NCI-H345 (cell line): ENCODE measurements around the gene IGFL2.

Experiments used
- DNase-seq: peaks from one replicate; lab custom pipeline; 2025; lab: John Stamatoyannopoulos, UW

The IGFL2 gene

DNA sequence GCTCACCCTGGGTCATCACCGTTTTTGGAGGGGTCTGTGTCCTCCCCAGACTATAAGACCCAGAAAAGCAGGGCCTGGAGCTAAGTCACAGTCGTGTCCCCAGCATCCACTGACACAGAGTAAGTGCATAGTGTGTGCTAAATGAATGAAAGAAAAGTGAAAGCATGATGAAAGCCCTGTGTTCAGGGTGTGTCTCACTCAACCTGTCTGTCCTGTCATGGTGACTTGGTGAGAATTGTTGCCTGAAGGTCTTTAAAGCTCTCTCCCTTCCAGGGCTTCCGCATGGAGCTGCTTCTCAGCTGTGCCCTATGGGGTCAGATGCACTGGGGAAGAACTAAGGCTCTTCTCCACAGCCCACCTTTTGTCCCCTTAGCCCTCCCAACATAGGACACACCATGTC, 61.0 kb downstream of the IGFL2 start:
- no peak for DNase-seq

DNA sequence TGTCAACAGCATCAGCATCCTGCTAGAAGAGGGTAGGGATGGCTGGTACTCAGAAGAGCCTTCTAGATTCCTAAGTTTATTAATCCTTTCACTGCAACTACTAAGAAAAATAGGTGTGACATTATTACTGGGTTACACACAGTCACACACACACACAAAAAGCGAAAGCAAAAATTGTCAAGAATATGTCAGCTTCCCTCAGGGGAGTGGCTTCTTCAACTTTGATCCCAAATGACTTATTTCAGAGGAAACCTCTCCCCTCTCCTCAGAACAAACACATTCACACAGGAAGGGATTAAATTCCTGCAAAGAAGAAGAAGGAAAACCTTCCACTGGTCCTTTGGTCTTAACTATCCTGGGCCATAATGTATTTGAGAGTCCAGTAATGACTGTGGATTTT, 61.4 kb downstream of the IGFL2 start:
- DNase-seq, result no peak

DNA sequence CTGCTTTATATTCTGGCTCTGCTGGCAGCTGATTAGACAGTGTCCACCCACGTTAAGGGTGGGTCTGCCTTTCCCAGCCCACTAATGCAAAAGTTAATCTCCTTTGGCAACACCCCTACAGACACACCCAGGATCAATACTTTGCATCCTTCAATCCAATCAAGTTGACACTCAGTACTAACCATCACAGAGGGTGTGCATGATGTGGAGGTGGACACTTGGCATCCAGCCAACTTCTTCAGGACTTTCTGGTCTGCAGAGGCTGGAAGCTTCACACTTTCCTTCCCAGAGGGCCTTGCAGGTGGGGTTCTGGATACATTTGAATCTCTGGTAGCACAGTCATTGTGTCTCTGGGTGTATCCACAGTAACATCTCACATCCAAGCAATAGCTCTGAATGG, 62.6 kb downstream of the IGFL2 start:
- no peak for DNase-seq
